Measurements from ENCODE around the gene RPS15.
"Not testable (repeated sequence)": the region's sequence is repeated elsewhere in the genome, so short reads cannot be mapped to it uniquely, and the experiment has no call there.

The RPS15 gene

GRCh38 chr19:1471515-1472160, 33.4 kb downstream of the RPS15 start:
- peak; percentile 41 for DNase-seq

- DNase-seq = no peak
These were observed 34.3 kb downstream of the RPS15 start for GRCh38 chr19:1472231-1473084.

GRCh38 chr19:1473085-1473851, 35.1 kb downstream of the RPS15 start:
- no peak for DNase-seq

GRCh38 chr19:1474011-1474764, 36.0 kb downstream of the RPS15 start:
- no peak for DNase-seq

GRCh38 chr19:1474765-1475351, 36.7 kb downstream of the RPS15 start:
- DNase-seq = no peak

- no peak for DNase-seq
These were observed 37.7 kb downstream of the RPS15 start for GRCh38 chr19:1475751-1476437.

GRCh38 chr19:1477056-1477455, 38.9 kb downstream of the RPS15 start:
- not testable (repeated sequence) for DNase-seq

GRCh38 chr19:1478934-1479707, 40.9 kb downstream of the RPS15 start, which contains the start of gene C19orf25:
Gene C19orf25, minus strand, starts transcription at chr19:1479215. Its CDS starts 312 bp downstream, at chr19:1478903.
- DNase-seq = peak; percentile 96

- no peak for DNase-seq
These were observed 43.2 kb downstream of the RPS15 start for GRCh38 chr19:1481224-1481892.

GRCh38 chr19:1481893-1482360, 43.7 kb downstream of the RPS15 start:
- DNase-seq = no peak

GRCh38 chr19:1482361-1483130, 44.4 kb downstream of the RPS15 start:
- DNase-seq = no peak

GRCh38 chr19:1483131-1483978, 45.2 kb downstream of the RPS15 start:
- no peak for DNase-seq

- no peak for DNase-seq
These were observed 45.8 kb downstream of the RPS15 start for GRCh38 chr19:1483979-1484428.

GRCh38 chr19:1486720-1487575, 48.8 kb downstream of the RPS15 start:
- no peak for DNase-seq

GRCh38 chr19:1487576-1488281, 49.5 kb downstream of the RPS15 start:
- DNase-seq = no peak

- no peak for DNase-seq
These were observed 50.0 kb downstream of the RPS15 start for GRCh38 chr19:1488282-1488601.
